Stimulated activated CD4-positive, alpha-beta T cell treated with anti-CD3 and anti-CD28 coated beads, Interleukin-12 subunit alpha, Interleukin-12 subunit beta, amount 100 ng/mL, for 48 hours (primary cell): ENCODE data around the gene TMEM38B.
"Not testable (repeated sequence)": the region's sequence is repeated elsewhere in the genome, so short reads cannot be mapped to it uniquely, and the experiment has no call there.

Experiments
- DNase-seq, 3 donors: peaks; one replicate each; pipeline ENCODE4 v3.0.0-alpha.2; 2020; ENCODE audit warnings: low read depth in 2 of 3, low spot score in 1 of 3

Gene TMEM38B

DNA sequence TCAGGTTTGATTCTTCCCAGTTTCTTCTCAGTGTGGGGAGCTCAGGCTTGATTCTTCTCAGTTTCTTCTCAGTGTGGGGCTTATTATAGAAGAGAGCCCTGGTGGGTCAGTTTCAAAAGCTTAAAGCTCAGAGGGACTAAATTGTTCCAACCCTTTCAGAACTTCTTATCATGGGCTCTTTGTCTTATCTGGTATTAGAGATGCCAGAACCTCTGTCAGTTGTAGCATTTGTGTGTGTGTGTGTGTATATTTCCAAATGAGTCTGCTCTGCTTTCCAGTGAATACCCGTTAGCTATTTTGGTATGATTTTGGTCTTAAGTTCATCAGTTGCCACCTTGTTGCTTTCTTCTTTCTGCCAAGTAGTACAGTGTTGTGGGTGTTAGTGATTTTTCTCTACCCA lies 21.8 kb downstream of the TMEM38B start:
- no peak for DNase-seq

- DNase-seq, result no peak
Observed at GRCh38 chr9:105722099-105722498, 27.8 kb downstream of the TMEM38B start.

- no peak for DNase-seq
Observed at GRCh38 chr9:105725370-105725769, 31.0 kb downstream of the TMEM38B start.

DNA sequence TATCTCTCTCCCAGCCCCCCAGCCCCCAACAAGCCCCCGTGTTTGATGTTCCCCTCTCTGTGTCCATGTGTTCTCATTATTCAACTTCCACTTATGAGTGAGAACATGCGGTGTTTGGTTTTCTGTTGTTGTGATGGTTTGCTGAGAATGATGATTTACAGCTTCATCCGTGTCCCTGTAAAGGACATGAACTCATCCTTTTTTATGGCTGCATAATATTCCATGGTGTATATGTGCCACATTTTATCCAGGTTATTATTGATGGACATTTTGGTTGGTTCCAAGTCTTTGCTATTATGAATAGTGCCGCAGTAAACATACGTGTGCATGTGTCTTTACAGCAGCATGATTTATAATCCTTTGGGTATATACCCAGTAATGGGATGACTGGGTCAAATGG lies 33.9 kb downstream of the TMEM38B start:
- DNase-seq, result not testable (repeated sequence)

DNA sequence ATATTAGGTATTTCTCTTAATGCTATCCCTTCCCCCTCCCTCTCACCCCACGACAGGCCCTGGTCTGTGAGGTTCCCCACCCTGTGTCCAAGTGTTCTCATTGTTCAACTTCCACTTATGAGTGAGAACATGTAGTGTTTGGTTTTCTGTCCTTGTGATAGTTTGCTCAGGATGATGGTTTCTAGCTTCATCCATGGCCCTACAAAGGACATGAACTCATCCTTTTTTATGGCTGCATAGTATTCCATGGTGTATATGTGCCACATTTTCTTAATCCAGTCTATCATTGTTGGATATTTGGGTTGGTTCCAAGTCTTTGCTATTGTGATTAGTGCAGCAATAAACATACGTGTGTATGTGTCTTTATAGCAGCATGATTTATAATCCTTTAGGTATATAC lies 37.1 kb downstream of the TMEM38B start:
- DNase-seq, result not testable (repeated sequence)

- DNase-seq, result no peak
Observed at GRCh38 chr9:105735366-105735765, 41.0 kb downstream of the TMEM38B start.

DNA sequence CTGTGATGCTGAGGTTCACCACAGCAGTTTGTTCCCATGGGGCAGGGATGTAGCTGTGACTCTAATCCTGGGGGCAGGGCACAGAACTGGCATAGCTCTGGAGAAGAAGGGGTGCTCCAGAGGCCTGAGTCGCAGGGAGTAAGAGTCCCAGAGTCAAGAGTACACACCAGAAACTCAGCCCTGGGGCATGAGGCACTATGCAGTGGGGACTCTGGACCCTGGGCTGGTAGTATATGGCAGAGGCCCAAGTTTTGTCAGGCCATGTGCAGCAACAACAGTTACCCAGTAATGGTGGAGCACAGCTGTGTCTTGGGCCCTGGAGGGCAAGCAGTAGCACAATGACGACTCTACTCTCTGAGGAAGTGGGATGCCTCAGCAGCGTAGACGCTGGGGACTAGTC lies 42.9 kb downstream of the TMEM38B start:
- no peak for DNase-seq

- no peak for DNase-seq
Observed at GRCh38 chr9:105742088-105742487, 47.7 kb downstream of the TMEM38B start.

GRCh38 chr9:105747325-105747724 lies 53.0 kb downstream of the TMEM38B start:
- not testable (repeated sequence) for DNase-seq

- no peak for DNase-seq
Observed at GRCh38 chr9:105751761-105752160, 57.4 kb downstream of the TMEM38B start.

GRCh38 chr9:105757496-105758251 lies 63.3 kb downstream of the TMEM38B start:
- DNase-seq, result no peak

GRCh38 chr9:105760053-105760452 lies 65.7 kb downstream of the TMEM38B start:
- DNase-seq, result no peak

DNA sequence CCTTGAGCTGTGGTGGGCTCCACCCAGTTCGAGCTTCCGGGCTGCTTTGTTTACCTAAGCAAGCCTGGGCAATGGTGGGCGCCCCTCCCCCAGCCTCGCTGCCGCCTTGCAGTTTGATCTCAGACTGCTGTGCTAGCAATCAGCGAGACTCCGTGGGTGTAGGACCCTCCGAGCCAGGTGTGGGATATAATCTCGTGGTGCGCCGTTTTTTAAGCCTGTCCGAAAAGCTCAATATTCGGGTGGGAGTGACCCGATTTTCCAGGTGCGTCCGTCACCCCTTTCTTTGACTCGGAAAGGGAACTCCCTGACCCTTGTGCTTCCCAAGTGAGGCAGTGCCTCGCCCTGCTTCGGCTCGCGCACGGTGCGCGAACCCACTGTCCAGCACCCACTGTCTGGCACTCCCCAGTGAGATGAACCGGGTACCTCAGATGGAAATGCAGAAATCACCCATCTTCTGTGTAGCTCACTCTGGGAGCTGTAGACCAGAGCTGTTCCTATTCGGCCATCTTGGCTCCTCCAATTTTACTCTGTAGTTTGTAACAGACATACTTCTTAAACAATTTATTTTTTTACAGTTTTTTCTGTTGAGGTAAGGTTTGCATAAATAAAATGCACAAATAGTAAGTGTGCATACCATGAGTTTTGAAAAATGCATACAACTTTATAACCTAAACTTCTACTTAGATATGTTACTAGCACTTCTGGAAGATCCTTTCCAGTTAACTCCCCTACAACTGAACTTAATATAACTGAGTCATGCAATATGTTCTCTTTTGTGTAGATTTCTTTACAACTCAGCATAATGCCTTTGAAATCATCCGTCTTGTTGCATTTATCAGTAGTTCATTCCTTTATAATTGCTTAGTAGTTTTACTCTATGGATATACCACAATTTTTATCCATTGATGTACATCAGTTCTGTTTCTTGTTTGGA lies 88.5 kb downstream of the TMEM38B start:
- DNase-seq, result not testable (repeated sequence)

GRCh38 chr9:105783495-105783872 lies 89.1 kb downstream of the TMEM38B start:
- not testable (repeated sequence) for DNase-seq

GRCh38 chr9:105786796-105787195 lies 92.5 kb downstream of the TMEM38B start:
- not testable (repeated sequence) for DNase-seq

DNA sequence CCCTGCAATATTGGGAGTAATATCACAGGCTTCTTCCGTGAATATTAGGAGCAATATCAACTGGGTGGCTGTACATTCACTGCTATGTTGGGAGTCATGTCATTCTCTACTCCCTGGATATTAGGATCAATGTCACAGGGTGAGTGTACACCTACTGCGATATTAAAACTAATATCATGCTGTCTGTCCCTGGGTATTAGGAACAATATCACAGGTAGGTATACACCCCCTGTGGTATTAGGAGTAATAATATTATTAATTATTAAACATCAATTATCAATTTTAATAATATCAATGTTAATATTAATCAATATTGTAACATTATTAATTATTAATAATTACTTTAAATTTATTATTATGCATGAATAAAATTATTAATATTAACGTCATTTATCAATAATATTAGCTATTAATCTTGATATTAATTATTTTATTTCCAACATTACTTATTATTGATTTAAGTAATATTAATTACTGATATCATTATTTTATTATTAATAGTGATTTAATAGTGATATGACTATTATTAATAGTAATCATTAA lies 121.9 kb downstream of the TMEM38B start:
- DNase-seq, result no peak

GRCh38 chr9:105816981-105817380 lies 122.6 kb downstream of the TMEM38B start:
- no peak for DNase-seq

DNA sequence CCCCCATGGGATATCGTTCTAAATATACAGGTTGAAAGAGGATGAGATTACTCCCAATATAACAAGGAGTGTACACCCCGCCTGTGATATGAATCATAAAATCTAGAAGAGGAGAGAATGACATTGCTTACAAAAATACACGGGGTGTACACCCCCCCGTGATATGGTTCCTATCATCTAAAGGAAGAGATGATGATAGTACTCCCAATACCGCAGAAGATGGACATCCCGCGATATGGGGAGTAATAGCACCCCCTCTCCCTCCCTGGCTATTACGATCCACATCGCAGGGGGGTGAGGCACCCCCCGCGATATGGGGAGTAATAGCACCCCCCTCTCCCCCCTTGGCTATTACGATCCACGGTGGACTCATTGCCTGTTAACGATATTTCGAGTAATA lies 124.6 kb downstream of the TMEM38B start:
- DNase-seq, result no peak

DNA sequence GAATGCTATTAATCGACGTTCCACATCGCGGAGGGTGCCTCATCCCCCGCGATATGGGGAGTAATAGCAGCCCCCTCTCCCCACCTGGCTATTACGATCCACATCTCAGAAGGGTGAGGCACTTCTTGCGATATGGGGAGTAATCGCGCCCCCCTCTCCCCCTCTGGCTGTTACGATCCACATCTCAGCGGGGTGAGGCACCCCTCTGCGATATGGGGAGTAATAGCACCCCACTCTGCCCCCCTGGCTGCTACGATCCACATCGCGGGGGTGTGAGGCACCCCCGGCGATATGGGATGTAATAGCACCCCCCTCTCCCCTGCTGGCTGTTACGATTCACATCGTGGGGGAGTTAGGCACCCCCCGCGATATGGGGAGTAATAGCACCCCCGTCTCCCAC lies 128.5 kb downstream of the TMEM38B start:
- DNase-seq, result no peak
